ENCODE data around the gene KRT16.
"Not testable (repeated sequence)": the region's sequence is repeated elsewhere in the genome, so short reads cannot be mapped to it uniquely, and the experiment has no call there.

The KRT16 gene

GRCh38 chr17:41614098-41614497, 1.5 kb upstream of the KRT16 start:
- DNase-seq: no peak

DNA sequence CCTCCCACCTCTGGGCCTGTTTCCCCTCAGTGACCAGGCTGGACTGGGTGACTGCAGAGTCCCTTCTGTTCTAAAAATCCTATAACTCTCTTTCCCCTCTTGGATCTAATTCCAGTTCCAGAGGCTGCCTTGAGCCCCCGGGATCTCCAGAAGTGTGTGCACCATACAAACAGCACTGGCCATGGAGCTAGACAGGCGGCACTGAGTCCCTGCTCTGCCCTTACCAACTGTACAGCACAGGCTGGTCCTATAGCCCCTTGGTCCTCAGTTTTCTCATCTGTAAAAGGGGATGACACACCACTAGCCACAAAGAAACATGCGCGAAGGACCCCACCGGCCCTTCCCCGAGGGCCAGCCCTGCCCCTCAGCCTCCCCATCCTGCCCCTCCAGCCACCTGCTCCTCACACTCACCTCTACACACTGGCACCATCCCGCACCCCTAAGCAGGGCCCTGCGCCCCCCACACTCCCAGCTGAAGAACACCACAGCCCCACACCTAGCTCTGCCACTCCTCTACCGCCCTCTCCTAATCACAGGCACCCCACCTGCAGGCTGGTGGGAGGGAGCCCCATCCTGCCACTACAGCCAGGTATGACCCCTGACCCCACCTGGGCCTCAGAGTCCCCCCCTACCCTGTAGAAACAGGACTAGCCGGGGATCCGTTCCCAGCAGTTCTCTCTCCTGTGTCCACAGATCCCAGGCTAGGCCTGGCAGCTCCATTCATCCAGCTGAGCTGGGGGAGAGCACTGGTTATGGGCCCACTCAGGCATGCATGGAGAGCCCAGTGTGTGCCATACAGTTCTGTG, 913 bp upstream of the KRT16 start:
- DNase-seq: no peak

DNA sequence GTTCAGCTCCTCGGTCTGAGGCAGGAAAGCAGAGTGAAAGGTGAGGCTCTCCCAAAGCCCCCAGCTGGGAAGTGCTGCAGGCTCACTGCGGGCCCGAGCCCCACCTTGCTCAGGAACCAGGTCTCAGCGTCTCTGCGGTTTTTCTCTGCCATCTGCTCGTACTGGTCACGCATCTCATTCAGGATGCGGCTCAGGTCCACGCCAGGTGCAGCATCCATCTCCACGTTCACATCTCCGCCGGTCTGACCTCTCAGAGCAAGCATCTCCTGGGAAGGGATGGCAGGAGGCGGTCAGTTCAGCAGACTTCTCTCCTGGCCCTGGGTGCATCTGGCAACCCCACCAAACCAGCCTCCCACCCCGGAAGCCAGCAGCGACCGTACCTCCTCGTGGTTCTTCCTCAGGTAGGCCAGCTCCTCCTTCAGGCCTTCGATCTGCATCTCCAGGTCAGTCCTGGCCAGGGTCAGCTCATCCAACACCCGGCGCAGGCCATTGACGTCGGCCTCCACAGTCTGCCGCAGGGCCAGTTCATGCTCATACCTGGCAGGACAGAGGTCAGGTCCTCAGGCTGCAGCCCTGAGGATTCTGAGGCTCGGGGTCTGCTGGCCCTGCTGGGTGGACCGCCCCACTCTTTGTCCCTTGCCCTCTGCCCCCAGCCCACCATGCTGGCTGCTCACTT, 1.5 kb downstream of the KRT16 start:
- no peak for DNase-seq

GRCh38 chr17:41610061-41610517, 2.5 kb downstream of the KRT16 start:
- DNase-seq: not testable (repeated sequence)

DNA sequence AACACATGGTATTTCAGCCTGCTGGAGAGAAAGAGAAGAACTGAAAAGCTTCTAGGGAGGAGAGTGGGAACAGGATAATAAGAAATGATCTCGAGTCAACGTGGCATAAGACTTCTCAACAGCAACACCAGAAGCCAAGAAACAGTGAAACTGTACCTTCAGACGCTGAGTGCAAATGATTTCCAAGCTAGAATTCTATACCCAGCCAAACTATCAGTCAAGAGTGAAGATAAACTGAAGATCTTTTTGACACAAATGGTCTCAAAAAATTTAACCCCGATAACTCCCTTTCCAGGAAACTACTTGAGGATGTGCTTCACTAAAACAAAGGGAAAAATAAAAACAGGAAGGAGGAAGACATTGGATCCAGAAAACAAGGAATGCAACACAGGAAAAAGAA, 5.6 kb downstream of the KRT16 start:
- not testable (repeated sequence) for DNase-seq

GRCh38 chr17:41602524-41602923, 10.0 kb downstream of the KRT16 start:
- DNase-seq: no peak

- no peak for DNase-seq
Measured at GRCh38 chr17:41600318-41600717, 12.2 kb downstream of the KRT16 start.

GRCh38 chr17:41599680-41600079, 12.9 kb downstream of the KRT16 start:
- no peak for DNase-seq

GRCh38 chr17:41595585-41595984, 17.0 kb downstream of the KRT16 start:
- DNase-seq: no peak

GRCh38 chr17:41594363-41594915, 18.1 kb downstream of the KRT16 start:
- no peak for DNase-seq

GRCh38 chr17:41593306-41593981, 19.1 kb downstream of the KRT16 start:
- DNase-seq: no peak

GRCh38 chr17:41592601-41593305, 19.8 kb downstream of the KRT16 start:
- no peak for DNase-seq

DNA sequence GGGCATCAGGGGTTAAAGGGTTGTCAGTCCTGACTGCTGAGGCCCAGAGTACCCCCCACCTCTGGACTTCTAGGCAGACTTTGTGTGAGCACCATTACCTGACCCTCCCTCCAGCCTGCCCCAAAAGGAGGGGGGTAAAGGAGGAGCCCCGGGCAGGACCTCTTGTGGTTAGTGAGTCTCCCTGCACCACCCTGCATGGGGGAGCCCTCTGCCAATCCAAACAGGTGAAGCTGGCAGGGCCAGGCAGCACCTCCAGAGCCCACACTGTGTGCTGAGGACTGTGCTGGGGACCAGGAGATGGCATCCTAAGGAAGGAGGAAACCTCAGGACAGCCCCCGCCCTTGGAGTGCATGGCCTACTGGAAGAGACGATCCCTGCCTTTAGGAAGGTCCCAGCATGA, 23.3 kb downstream of the KRT16 start:
- DNase-seq: no peak

DNA sequence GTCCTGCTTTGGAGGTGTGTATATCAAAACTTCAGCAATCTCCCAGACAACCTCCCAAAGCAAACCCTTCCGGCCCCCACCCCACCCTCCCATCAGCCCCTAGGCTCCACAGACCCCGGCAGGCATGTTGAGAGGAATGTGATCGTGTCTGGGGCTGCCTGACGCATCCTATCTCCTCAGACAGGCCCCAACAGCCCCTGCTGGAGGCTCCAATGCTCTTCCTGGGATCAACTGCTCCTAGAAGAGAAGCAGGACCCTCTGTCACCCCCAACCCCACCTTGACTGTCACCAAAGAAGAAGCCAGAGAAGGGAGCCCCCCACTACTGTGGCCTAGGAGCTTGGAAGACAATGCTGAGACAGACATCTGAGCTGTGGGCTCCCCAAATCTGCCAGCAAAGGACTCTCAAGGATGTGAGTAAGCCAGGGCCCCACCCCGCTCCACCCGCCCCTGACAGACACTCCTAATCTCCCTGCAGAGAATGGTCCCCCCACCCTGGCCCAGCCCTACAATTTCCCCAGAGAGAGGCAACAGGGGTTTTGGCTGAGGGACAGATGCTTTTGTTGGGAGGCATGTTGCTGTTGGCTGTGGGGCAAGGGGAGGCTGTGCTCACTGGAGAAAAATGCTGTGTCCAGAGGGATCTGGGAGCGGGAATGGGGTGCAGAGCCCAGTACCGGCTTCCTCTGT, 24.3 kb downstream of the KRT16 start:
- peak; percentile 12 for DNase-seq

DNA sequence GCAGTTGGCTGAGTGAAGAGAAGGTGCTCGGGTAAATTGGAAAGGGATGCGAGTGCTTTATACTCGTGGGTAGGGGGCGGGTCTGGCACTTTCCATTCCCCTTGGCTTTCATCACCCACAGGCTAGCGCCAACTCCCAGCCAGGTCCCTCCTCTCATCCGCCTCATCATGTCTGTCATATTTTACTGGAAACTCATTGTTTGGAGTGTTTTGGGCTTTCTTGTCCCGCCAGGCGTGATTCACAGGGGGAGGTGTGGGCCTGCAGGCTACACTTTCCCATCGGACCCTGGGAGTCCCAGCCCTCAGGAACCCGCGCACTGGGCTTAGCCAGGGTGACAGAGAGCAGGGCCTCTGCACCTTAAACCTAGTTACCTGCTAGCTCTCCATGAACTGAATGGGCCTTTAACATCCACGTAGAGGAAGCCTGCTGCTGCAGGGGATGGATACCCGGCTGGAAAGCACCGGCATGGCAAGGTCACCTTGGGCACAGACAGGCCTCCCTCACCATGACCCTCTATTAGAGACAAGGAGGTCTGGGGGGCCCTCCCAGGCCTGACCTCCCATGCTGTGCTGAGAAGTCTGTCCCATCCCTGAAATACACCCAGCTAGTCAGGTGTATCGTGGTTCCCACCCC, 25.6 kb downstream of the KRT16 start, which contains the start of gene KRT14:
KRT14 (minus strand) TSS at position 33 of the 633 bp plus-strand sequence. CDS start 61 bp downstream, outside the sequence.
- DNase-seq: no peak

DNA sequence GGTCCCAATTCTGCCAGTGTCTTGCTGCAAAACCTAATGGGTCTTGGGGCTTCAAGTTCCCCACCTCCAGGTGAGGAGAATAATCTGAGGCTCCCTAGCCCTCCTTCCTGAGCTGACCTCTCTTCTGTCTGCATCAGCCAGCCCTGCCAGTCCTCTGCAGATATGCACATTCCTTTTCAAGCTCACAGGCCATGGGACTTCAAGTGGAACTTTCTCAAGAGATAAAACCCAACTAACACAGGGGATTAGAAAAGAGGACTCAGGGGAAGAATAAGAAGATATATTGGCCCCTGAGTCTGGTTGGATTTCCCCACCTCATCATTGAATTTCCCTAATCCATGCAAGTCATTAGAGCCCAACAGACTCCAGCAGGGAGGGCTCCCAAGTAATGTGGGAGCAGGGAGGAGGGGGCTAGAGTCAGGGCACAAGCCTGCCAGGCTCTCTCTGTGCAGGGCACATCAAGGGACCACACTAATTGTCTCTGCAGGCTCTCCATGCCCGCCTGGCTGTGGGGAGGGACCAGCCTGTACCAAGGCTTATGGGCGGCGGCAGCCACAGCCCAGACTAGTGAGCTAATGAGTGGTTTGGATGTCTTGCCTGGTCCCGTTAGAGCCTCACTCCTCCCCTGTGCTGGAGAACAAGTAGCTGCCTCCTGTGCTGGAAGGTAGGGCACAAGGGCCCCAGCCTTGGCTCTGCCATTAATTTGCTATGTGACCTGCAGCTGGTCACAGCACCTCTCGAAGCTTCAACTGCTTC, 27.1 kb downstream of the KRT16 start:
- no peak for DNase-seq

GRCh38 chr17:41584331-41584927, 28.1 kb downstream of the KRT16 start:
- not testable (repeated sequence) for DNase-seq

DNA sequence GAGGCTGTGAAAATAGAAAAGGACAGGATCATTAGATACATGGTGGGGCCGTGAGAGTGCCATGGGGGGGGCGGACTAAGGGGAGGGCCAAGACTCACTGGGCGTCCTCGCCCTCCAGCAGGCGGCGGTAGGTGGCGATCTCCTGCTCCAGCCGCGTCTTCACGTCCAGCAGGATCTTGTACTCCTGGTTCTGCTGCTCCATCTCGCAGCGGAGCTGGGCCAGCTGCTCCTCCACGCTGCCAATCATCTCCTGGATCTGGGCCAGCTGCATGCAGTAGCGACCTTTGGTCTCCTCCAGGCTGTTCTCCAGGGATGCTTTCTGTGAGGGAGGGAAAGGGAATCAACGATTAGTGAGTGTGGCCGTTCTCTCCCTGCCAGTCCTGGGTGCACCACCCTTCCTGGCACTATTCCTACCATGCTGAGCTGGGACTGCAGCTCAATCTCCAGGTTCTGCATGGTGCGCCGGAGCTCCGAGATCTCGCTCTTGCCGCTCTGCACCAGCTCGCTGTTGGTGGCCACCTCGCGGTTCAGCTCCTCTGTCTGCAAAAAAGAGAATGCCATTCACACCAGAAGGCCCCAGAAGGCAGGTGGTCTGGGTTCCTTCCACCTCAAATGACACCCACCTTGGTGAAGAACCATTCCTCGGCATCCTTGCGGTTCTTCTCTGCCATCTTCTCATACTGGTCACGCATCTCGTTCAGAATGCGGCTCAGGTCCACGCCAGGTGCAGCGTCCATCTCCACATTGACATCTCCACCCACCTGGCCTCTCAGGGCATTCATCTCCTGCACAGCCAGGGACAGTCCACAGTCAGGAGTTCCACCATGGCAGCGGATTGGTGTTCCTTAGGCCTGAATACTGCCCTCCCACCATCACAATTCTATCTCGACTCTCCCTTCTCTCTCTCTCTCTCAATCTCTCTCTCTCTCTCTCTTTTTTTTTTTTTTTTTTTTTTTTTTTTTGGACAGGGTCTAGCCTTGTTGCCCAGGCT, 29.1 kb downstream of the KRT16 start:
- DNase-seq: no peak

Data from fibroblast of skin of right biceps (primary cell).